Cardiac muscle cell (in vitro differentiated cells and primary cell): ENCODE measurements around the gene MYLK. TPM values are rescaled to one million over a fixed set of nuclear protein-coding genes. Genes with fewer than 3 reads are reported as not detected.

Source experiments
- DNase-seq, 2 donors: peaks; one replicate each; pipeline versions ENCODE4 v3.0.0 to v3.0.0-alpha.2; 2010 to 2017; ENCODE audit warnings: low read depth in 1 of 2, low spot score in 1 of 2
- H3K27ac ChIP-seq: fragments of 200-600 bp; sonication (generic); 2 replicates; pipeline ENCODE4 v1.5.1; 2016
- H3K27me3 ChIP-seq: fragments of 200-600 bp; sonication (generic); 2 replicates; pipeline ENCODE4 v1.6.0; 2016; ENCODE audit warnings: control low read depth
- H3K36me3 ChIP-seq: fragments of 200-600 bp; sonication (generic); 2 replicates; pipeline ENCODE4 v1.5.1; 2016; ENCODE audit warnings: control low read depth
- H3K4me1 ChIP-seq: fragments of 200-600 bp; sonication (generic); 2 replicates; pipeline ENCODE4 v1.8.1; 2017; ENCODE audit warnings: low read depth, mild to moderate bottlenecking, mixed run types
- H3K4me3 ChIP-seq: fragments of 200-600 bp; sonication (generic); 2 replicates; pipeline ENCODE4 v1.5.1; 2016; ENCODE audit warnings: mild to moderate bottlenecking
- H3K9me3 ChIP-seq: fragments of 200-600 bp; sonication (generic); 2 replicates; pipeline ENCODE4 v1.5.1; 2017; ENCODE audit warnings: low read depth, mild to moderate bottlenecking, control low read depth
- polyA plus RNA-seq: library from polyadenylated mRNA; unstranded; fragments of >200 nt; fragmentation: Nextera tagmentation; extraction: Ambion mirVana; gene quantifications from 2 replicates; pipeline ENCODE4 v1.2.1, GENCODE V29; 2016
- total RNA-seq: library from RNA; depleted of rRNA; stranded (reverse); fragments of >200 nt; gene quantifications from 2 replicates; pipeline ENCODE4 v1.2.3, GENCODE V29; 2016
- TF ChIP-seq, protein P1 (sequence below): IDR thresholded peaks from 2 replicates; pipeline ENCODE4 v1.5.1; 2012; ENCODE audit warnings: low read depth, mild to moderate bottlenecking, low read length

The MYLK gene
- total and polyA plus RNA-seq, 2 experiments from 2014 or later: 2.0 to 5.8 TPM

DNA sequence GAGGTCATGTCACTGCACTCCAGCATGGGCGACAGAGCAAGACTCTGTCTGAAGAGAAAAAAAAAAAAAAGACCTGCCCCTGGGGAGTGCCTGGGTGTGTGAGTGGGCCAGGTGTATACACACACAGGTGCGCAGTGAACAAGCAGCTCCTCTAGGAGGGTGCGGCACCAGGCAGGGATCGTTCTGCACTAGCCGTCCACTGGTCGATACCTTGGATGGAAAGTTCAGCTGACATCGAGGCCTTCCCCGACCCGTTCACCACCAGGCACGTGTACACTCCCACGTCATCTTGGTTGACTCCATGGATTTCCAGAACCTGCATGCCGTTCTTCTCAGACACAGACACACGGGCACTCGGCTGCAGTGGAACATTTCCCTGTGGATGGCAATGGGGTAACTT lies 147.0 kb downstream of the MYLK start:
- Histone ChIP-seq H3K27ac (no peak overlapping the region), H3K9me3 (no peaks in the 10 kb centered on the region), H3K36me3 (no peaks in the 10 kb centered on the region), H3K4me1 (peaks cover 5% of the 10 kb centered on the region), H3K27me3 (peaks cover 33% of the 10 kb centered on the region), H3K4me3 (no peak overlapping the region)
- no peak for DNase-seq
- TF ChIP-seq, protein P1, sequence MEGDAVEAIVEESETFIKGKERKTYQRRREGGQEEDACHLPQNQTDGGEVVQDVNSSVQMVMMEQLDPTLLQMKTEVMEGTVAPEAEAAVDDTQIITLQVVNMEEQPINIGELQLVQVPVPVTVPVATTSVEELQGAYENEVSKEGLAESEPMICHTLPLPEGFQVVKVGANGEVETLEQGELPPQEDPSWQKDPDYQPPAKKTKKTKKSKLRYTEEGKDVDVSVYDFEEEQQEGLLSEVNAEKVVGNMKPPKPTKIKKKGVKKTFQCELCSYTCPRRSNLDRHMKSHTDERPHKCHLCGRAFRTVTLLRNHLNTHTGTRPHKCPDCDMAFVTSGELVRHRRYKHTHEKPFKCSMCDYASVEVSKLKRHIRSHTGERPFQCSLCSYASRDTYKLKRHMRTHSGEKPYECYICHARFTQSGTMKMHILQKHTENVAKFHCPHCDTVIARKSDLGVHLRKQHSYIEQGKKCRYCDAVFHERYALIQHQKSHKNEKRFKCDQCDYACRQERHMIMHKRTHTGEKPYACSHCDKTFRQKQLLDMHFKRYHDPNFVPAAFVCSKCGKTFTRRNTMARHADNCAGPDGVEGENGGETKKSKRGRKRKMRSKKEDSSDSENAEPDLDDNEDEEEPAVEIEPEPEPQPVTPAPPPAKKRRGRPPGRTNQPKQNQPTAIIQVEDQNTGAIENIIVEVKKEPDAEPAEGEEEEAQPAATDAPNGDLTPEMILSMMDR: no peak

DNA sequence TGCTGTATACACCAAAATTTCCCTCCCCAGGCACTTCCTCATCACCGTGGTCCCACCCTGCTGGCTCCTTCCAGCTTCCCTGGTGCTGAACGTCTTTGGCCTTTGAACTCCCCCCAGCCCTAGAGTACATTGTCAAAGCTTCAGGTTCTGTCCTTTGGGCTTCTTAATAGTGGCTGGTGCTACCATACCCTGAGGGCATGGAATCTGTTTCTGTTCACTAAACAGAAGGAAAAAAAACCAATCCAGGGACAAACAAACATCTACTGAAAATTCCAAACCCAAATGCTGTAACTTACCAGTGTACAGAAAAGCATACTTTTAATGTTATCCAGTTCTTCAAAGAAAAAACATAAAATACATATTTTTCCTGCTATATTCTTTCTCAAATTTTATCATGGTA lies 148.7 kb downstream of the MYLK start:
- no peaks in the 10 kb centered on the region for H3K9me3 ChIP-seq
- TF ChIP-seq, protein P1: no peak
- H3K36me3 ChIP-seq: no peaks in the 10 kb centered on the region

DNA sequence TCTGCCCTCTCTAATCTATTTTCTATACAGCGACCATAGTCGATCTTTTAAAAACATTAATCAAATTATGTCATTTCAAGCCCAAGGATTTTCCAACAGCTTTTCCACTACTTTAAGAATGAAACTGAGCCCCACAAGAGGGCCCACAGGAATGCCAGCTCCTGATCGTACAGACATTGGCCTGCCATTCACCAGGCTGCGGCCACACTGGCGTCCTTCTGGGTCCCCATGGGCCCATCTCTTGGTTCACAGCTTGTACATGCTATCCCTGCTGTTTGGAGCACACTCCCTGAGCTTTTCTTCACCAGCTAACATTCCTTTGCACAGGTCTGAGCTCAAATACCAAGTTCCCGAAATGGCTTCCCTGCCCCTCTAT lies 149.6 kb downstream of the MYLK start:
- TF ChIP-seq, protein P1: no peak
- Histone ChIP-seq H3K27ac (no peak overlapping the region), H3K9me3 (no peaks in the 10 kb centered on the region), H3K36me3 (no peaks in the 10 kb centered on the region), H3K4me3 (no peak overlapping the region), H3K27me3 (peaks cover 21% of the 10 kb centered on the region), H3K4me1 (no peaks in the 10 kb centered on the region)
- no peak for DNase-seq

More for the DNA sequence above, 148.7 kb downstream of the MYLK start:
- Histone ChIP-seq H3K4me1 (peaks cover 2% of the 10 kb centered on the region), H3K27me3 (peaks cover 21% of the 10 kb centered on the region), H3K27ac (no peak overlapping the region), H3K4me3 (no peak overlapping the region)
- no peak for DNase-seq

DNA sequence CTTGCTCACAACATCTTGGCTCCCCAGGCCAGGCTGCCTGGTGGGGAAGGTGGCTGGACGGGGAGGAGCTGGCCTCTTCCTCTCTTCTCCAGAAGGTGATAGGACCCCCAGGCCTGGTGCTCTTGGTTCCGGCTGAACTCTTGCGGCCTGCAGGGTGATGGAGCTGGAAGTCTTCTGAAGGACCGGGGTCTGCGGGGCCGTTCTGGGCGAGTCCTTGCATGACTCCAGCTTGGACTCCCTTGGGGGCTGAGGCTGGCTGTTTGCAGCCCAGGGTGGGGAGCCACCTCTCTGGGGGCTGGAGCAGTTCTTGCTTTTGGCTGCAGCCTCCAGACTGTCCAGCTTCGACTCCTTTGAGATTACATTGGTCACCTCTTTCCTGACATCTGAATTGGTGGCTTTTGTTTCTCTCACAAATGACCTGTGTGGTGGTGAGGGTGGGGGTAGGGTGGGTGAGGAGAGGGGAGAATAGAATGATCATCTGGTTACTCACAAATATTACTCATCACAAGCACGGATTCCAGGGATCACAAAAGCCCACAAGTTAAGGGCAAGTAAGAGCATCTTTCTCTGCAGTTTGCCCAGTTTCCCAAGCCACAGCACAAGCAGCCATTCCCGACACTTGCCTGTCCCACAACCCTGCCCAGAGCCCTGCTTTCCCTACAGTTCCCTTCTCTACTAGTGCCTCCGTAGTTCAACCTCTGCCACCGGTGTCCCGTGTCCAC lies 150.2 kb downstream of the MYLK start:
- TF ChIP-seq, protein P1: no peak
- DNase-seq: peak in 1 of 2 donors; percentile 40
- Histone ChIP-seq H3K27me3 (peaks cover 21% of the 10 kb centered on the region), H3K36me3 (no peaks in the 10 kb centered on the region), H3K4me3 (no peak overlapping the region), H3K4me1 (no peaks in the 10 kb centered on the region), H3K27ac (no peak overlapping the region), H3K9me3 (no peaks in the 10 kb centered on the region)

DNA sequence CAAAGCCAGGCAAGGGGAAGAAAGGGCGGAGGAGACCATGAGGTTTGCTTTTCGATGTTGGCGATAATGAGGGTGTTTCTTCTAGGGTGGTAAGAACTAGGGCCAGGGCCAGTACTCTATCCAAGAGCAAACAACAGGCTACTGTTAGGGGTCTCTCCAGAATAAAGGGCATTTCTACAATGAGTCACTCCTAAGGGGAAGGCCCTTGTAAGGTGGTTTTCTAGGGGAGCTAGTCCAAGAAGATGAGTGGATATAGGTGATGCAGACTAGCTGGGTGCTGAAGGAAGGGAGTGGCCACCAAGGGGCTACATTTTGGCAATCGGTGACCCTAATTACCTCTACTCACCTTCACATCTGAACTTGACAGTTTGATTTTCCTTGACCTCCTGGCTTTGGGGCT lies 150.8 kb downstream of the MYLK start:
- no peak for DNase-seq
- H3K27me3 ChIP-seq: peaks cover 21% of the 10 kb centered on the region
- TF ChIP-seq, protein P1: no peak
- H3K4me1 ChIP-seq: no peaks in the 10 kb centered on the region
- H3K27ac ChIP-seq: no peak overlapping the region
- no peak overlapping the region for H3K4me3 ChIP-seq
- no peaks in the 10 kb centered on the region for H3K9me3 ChIP-seq
- H3K36me3 ChIP-seq: no peaks in the 10 kb centered on the region
